ENCODE data around the gene LMAN2L. TPM values are rescaled to one million over a fixed set of nuclear protein-coding genes. Genes with fewer than 3 reads are reported as not detected.

The LMAN2L gene
- total RNA-seq, 1 experiment from 2014 or later = 24.0 TPM

DNA sequence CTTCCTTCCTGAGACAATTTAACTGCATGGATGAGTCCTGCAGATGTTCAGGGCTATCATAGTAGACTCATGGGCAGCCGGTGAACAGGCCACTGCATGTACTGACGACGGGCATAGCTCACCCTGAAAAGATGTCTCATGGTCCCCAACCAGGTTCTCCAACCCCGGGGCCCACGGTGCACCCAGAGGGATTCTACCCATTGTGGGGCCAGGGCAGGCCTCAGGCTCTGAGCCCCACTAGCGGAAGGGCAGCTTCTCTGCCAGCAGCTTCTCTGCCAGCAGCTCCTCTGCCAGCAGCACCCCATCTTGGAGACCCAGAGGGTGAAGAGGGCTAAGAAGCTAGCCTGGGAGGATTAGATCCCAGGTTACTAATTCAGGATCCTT lies 17.6 kb upstream of the LMAN2L start:
- ChIA-PET POLR2A (ENCODE audit: low non-redundant PET) (no interaction called here), CTCF (no interaction called here)
- TF ChIP-seq, protein P1, sequence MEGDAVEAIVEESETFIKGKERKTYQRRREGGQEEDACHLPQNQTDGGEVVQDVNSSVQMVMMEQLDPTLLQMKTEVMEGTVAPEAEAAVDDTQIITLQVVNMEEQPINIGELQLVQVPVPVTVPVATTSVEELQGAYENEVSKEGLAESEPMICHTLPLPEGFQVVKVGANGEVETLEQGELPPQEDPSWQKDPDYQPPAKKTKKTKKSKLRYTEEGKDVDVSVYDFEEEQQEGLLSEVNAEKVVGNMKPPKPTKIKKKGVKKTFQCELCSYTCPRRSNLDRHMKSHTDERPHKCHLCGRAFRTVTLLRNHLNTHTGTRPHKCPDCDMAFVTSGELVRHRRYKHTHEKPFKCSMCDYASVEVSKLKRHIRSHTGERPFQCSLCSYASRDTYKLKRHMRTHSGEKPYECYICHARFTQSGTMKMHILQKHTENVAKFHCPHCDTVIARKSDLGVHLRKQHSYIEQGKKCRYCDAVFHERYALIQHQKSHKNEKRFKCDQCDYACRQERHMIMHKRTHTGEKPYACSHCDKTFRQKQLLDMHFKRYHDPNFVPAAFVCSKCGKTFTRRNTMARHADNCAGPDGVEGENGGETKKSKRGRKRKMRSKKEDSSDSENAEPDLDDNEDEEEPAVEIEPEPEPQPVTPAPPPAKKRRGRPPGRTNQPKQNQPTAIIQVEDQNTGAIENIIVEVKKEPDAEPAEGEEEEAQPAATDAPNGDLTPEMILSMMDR (conservative IDR thresholded peaks at IDR 0.05; ENCODE audit: low read depth, low read length) = no peak
- no peak for TF ChIP-seq EZH2 (IDR thresholded peaks at IDR 0.05; ENCODE audit: borderline replicate concordance, low read depth, low read length, poor library complexity, severe bottlenecking)
- BruUV-seq (replicated peaks) = no TSS peak
- H3K36me3 ChIP-seq (ENCODE audit: insufficient read depth, low read length, poor library complexity, severe bottlenecking) = no peaks in the 10 kb centered on the region
- no peaks in the 10 kb centered on the region for H3K27me3 ChIP-seq (replicated peaks; ENCODE audit: insufficient read depth, low read depth, low read length, poor library complexity)
- no peaks in the 10 kb centered on the region for H3K9me3 ChIP-seq (ENCODE audit: low read depth, low read length, poor library complexity, severe bottlenecking)
- H3K4me1 ChIP-seq (ENCODE audit: insufficient read depth, low read length, poor library complexity, severe bottlenecking) = peaks cover 16% of the 10 kb centered on the region
- intact Hi-C loops (cut with micrococcal nuclease; ENCODE audit: unreplicated experiment) = no loop called here
- no peak overlapping the region for H3K4me3 ChIP-seq (ENCODE audit: low read depth, low read length, poor library complexity, severe bottlenecking)
- no peak for DNase-seq (ENCODE audit: low spot score)
- no peak overlapping the region for H3K27ac ChIP-seq (ENCODE audit: low read depth, low read length, poor library complexity, severe bottlenecking)

DNA sequence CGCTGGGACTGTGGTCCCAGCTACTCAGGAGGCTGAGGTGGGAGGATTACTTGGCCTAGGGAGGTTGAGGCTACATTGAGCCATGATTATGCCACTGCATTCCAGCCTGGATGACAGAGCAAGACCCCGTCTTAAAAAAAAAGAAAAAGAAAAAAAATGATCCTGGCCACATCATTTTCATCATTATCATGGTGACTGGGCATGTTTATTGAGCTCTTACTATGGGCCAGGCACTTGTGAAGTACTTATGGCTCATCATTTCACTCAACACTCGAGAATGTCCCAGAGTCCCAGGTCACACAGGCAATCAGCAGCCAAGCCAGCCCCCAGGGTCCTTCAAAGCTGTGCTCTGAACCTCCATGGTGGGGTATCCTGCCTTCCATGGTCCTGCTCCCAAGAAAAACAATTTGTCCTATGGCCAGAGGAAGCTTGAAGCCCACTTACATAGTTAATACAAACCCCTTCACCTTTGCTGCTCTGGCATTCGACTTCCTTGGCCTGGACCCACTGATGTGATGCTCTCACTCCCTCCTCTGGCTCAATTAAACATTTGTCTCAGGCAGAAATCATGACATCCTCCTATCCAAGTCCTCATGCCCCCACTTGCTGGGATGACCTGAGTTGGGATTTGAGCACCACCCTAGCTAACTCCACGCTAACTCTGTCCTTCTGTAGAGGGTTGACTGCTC lies 17.1 kb upstream of the LMAN2L start:
- Histone ChIP-seq H3K9me3 (ENCODE audit: low read depth, low read length, poor library complexity, severe bottlenecking) (no peaks in the 10 kb centered on the region), H3K4me3 (ENCODE audit: low read depth, low read length, poor library complexity, severe bottlenecking) (no peak overlapping the region), H3K27ac (ENCODE audit: low read depth, low read length, poor library complexity, severe bottlenecking) (no peak overlapping the region), H3K4me1 (ENCODE audit: insufficient read depth, low read length, poor library complexity, severe bottlenecking) (peaks cover 12% of the 10 kb centered on the region), H3K27me3 (replicated peaks; ENCODE audit: insufficient read depth, low read depth, low read length, poor library complexity) (no peaks in the 10 kb centered on the region), H3K36me3 (ENCODE audit: insufficient read depth, low read length, poor library complexity, severe bottlenecking) (no peaks in the 10 kb centered on the region)
- BruUV-seq (replicated peaks) = no TSS peak
- intact Hi-C loops (cut with micrococcal nuclease; ENCODE audit: unreplicated experiment) = no loop called here
- CTCF ChIA-PET = no interaction called here
- POLR2A ChIA-PET (ENCODE audit: low non-redundant PET) = no interaction called here
- TF ChIP-seq EZH2 (IDR thresholded peaks at IDR 0.05; ENCODE audit: borderline replicate concordance, low read depth, low read length, poor library complexity, severe bottlenecking) = no peak
- TF ChIP-seq, protein P1 (conservative IDR thresholded peaks at IDR 0.05; ENCODE audit: low read depth, low read length) = no peak
- DNase-seq (ENCODE audit: low spot score) = no peak

DNA sequence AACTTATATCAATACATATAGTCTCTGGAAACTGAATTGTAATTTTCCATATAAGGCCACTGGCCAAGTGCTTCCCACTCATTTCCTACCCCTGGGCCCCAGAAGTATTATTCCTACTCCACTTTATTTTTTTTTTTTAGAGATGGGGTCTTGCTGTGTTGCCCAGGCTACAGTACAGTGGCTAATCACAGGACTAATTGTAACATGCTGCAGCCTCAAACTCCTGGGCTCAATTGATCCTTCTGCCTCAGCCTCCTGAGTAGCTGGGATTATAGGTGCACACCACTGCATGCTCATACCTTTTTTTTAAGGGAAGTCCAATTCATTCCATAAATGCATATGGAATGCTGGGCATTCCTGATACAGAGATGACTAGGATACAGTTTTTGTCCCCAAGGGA lies 14.5 kb upstream of the LMAN2L start:
- Histone ChIP-seq H3K27ac (ENCODE audit: low read depth, low read length, poor library complexity, severe bottlenecking) (no peak overlapping the region), H3K4me1 (ENCODE audit: insufficient read depth, low read length, poor library complexity, severe bottlenecking) (no peaks in the 10 kb centered on the region), H3K27me3 (replicated peaks; ENCODE audit: insufficient read depth, low read depth, low read length, poor library complexity) (no peaks in the 10 kb centered on the region), H3K9me3 (ENCODE audit: low read depth, low read length, poor library complexity, severe bottlenecking) (no peaks in the 10 kb centered on the region), H3K36me3 (ENCODE audit: insufficient read depth, low read length, poor library complexity, severe bottlenecking) (no peaks in the 10 kb centered on the region), H3K4me3 (ENCODE audit: low read depth, low read length, poor library complexity, severe bottlenecking) (no peak overlapping the region)
- intact Hi-C loops (cut with micrococcal nuclease; ENCODE audit: unreplicated experiment) = no loop called here
- BruUV-seq (replicated peaks) = no TSS peak
- CTCF ChIA-PET = no interaction called here
- TF ChIP-seq, protein P1 (conservative IDR thresholded peaks at IDR 0.05; ENCODE audit: low read depth, low read length) = no peak
- TF ChIP-seq EZH2 (IDR thresholded peaks at IDR 0.05; ENCODE audit: borderline replicate concordance, low read depth, low read length, poor library complexity, severe bottlenecking) = no peak
- POLR2A ChIA-PET (ENCODE audit: low non-redundant PET) = no interaction called here
- no peak for DNase-seq (ENCODE audit: low spot score)

All from A673 (cell line).